ENCODE measurements around the gene HECTD1.

DNA sequence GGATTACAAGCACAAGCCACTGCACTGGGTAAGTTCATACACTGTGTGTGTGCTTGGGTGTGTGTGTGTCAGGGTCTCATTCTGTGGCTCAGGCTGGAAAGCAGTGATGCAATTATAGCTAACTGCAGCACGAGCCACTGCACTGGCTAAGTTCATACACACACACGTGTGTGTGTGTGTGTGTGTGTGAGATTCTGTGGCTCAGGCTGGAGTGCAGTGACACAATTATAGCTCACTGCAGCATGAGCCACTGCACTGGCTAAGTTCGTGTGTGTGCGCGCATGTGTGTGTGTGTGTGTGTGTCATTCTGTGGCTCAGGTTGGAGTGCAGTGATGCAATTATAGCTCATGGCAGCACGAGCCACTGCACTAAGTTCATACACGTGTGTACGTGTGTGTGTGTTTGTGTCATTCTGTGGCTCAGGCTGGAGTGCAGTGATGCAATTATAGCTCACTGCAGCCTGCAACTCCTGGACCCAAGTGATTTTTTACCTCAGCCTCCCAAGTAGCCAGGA, 85.4 kb downstream of the HECTD1 start:
- no peak for TF ChIP-seq YY1 (IDR thresholded peaks at IDR 0.05; ENCODE audit: low read depth)
- no peak for TF ChIP-seq CREB1 (IDR thresholded peaks at IDR 0.05; ENCODE audit: low read depth)
- no peak for TF ChIP-seq EP300 (IDR thresholded peaks at IDR 0.05; ENCODE audit: borderline replicate concordance)
- no peak for TF ChIP-seq EGR1 (IDR thresholded peaks at IDR 0.05)
- TF ChIP-seq, protein P1, sequence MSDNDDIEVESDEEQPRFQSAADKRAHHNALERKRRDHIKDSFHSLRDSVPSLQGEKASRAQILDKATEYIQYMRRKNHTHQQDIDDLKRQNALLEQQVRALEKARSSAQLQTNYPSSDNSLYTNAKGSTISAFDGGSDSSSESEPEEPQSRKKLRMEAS (IDR thresholded peaks at IDR 0.05), result no peak
- TF ChIP-seq, protein P2, sequence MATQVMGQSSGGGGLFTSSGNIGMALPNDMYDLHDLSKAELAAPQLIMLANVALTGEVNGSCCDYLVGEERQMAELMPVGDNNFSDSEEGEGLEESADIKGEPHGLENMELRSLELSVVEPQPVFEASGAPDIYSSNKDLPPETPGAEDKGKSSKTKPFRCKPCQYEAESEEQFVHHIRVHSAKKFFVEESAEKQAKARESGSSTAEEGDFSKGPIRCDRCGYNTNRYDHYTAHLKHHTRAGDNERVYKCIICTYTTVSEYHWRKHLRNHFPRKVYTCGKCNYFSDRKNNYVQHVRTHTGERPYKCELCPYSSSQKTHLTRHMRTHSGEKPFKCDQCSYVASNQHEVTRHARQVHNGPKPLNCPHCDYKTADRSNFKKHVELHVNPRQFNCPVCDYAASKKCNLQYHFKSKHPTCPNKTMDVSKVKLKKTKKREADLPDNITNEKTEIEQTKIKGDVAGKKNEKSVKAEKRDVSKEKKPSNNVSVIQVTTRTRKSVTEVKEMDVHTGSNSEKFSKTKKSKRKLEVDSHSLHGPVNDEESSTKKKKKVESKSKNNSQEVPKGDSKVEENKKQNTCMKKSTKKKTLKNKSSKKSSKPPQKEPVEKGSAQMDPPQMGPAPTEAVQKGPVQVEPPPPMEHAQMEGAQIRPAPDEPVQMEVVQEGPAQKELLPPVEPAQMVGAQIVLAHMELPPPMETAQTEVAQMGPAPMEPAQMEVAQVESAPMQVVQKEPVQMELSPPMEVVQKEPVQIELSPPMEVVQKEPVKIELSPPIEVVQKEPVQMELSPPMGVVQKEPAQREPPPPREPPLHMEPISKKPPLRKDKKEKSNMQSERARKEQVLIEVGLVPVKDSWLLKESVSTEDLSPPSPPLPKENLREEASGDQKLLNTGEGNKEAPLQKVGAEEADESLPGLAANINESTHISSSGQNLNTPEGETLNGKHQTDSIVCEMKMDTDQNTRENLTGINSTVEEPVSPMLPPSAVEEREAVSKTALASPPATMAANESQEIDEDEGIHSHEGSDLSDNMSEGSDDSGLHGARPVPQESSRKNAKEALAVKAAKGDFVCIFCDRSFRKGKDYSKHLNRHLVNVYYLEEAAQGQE (IDR thresholded peaks at IDR 0.05; ENCODE audit: low read depth), result no peak
- no peak for TF ChIP-seq FOXM1 (IDR thresholded peaks at IDR 0.05; ENCODE audit: borderline replicate concordance, low read depth)
- no peak for TF ChIP-seq RAD21 (IDR thresholded peaks at IDR 0.05; ENCODE audit: low read depth)
- TF ChIP-seq TEAD4 (IDR thresholded peaks at IDR 0.05), result no peak
